Panc1 (cell line): ENCODE data around the gene UBASH3B. TPM values are rescaled to one million over a fixed set of nuclear protein-coding genes. Genes with fewer than 3 reads are reported as not detected.

Source experiments
- ATAC-seq: fragments of 200-7000 bp; cut with Tn5 transposase; 2 replicates; pipeline ENCODE4 v1.9.1; 2020; ENCODE audit warnings: mild to moderate bottlenecking, moderate library complexity
- BruUV-seq: library from RNA; stranded (reverse); fragments of 400-500 nt; replicated peaks from 2 replicates; lab custom pipeline; 2021; lab: Mats Ljungman, UMichigan
- CTCF ChIA-PET: fragments of 300-600 bp; sonication (Branson Sonifier 250); formaldehyde crosslinking; loops from one replicate; lab custom pipeline; 2022; ENCODE audit warnings: antibody characterized with exemption; lab: Charles Lee
- POLR2A ChIA-PET: fragments of 300-600 bp; sonication (Branson Sonifier 250); formaldehyde crosslinking; loops from one replicate; lab custom pipeline; 2022; ENCODE audit warnings: antibody characterized with exemption; lab: Charles Lee
- DNase-seq: peaks from one replicate; pipeline ENCODE4 v3.0.0-alpha.2; 2010; ENCODE audit warnings: low read depth, low spot score
- H3K27ac ChIP-seq: 2 replicates; pipeline ENCODE4 v1.5.1; 2011; ENCODE audit warnings: mild to moderate bottlenecking, low read length, inconsistent platforms
- H3K27me3 ChIP-seq: fragments of 200-500 bp; sonication (Bioruptor generic); 2 replicates; pipeline ENCODE4 v1.6.0; 2014; ENCODE audit warnings: low read length, inconsistent platforms; ENCODE audit not compliant: control insufficient read depth, insufficient read depth
- H3K36me3 ChIP-seq: fragments of 200-500 bp; sonication (Bioruptor generic); 2 replicates; pipeline ENCODE4 v1.5.1; 2014; ENCODE audit warnings: inconsistent platforms, mild to moderate bottlenecking, low read length, moderate library complexity; ENCODE audit not compliant: control insufficient read depth, insufficient read depth
- H3K4me1 ChIP-seq: 2 replicates; pipeline ENCODE4 v1.5.1; 2011; ENCODE audit warnings: inconsistent platforms, mild to moderate bottlenecking, low read length, moderate library complexity; ENCODE audit not compliant: control insufficient read depth, insufficient read depth
- H3K4me3 ChIP-seq, 2 experiments: 2 replicates each; pipeline ENCODE4 v1.5.1; 2011 to 2012; ENCODE audit warnings: low read depth in 2 of 2, low read length in 2 of 2, mild to moderate bottlenecking in 2 of 2, inconsistent platforms in 1 of 2, moderate library complexity in 1 of 2
- H3K9me3 ChIP-seq: fragments of 200-500 bp; sonication (Bioruptor generic); 2 replicates; pipeline ENCODE4 v1.5.1; 2014; ENCODE audit warnings: low read depth, mild to moderate bottlenecking, inconsistent platforms, low read length, moderate library complexity; ENCODE audit not compliant: control insufficient read depth, insufficient read depth
- CTCF ChIP-seq: fragments of 450-650 bp; IDR thresholded peaks from 2 replicates; pipeline ENCODE4 v1.5.1; 2017; ENCODE audit warnings: mild to moderate bottlenecking
- POLR2AphosphoS5 ChIP-seq: IDR thresholded peaks from 2 replicates; pipeline ENCODE4 v1.6.1; 2012; ENCODE audit warnings: mild to moderate bottlenecking, low read depth, low read length, moderate library complexity
- REST ChIP-seq, 2 experiments: IDR thresholded peaks; 2 replicates each; pipeline ENCODE4 v1.6.1; 2011 to 2012; ENCODE audit warnings: low read depth in 2 of 2, control low read depth in 1 of 2, low read length in 1 of 2, mild to moderate bottlenecking in 1 of 2, moderate library complexity in 1 of 2; ENCODE audit not compliant: insufficient read depth in 1 of 2
- SIN3A ChIP-seq: IDR thresholded peaks from 2 replicates; pipeline ENCODE4 v1.6.1; 2012; ENCODE audit warnings: low read depth, mild to moderate bottlenecking, low read length, moderate library complexity, borderline replicate concordance; ENCODE audit not compliant: insufficient read depth
- TCF7L2 ChIP-seq: IDR thresholded peaks from 2 replicates; pipeline ENCODE4 v1.6.1; 2011; ENCODE audit warnings: mild to moderate bottlenecking, low read depth, low read length, inconsistent platforms
- in situ Hi-C: cut with HindIII; loops from 2 replicates; pipeline ENCODE4 v1.10.0; 2016; ENCODE audit warnings: low sequenced_read_pairs, low pct_unique_long_range_greater_than_20kb
- intact Hi-C: fragments of 100-400 bp; cut with micrococcal nuclease; formaldehyde crosslinking; loops from one replicate; pipeline ENCODE4 v1.10.0; 2022; ENCODE audit not compliant: unreplicated experiment
- total RNA-seq: library from RNA; stranded (reverse); gene quantifications from one replicate; pipeline ENCODE4 v1.2.1, GENCODE V29; 2021; ENCODE audit not compliant: unreplicated experiment

The UBASH3B gene
- total RNA-seq, 1 experiment from 2014 or later, result 55.1 TPM

- Histone ChIP-seq H3K27me3 (no peaks in the 10 kb centered on the region), H3K36me3 (no peaks in the 10 kb centered on the region), H3K9me3 (no peaks in the 10 kb centered on the region), H3K4me3 (no peak overlapping the region), H3K27ac (no peak overlapping the region), H3K4me1 (no peaks in the 10 kb centered on the region)
- ChIA-PET POLR2A (no interaction called here), CTCF (no interaction called here)
- ATAC-seq (no peak), DNase-seq (no peak)
- no TSS peak for BruUV-seq
- no peak for TF ChIP-seq REST (IDR thresholded peaks at IDR 0.05; ENCODE audit: insufficient read depth in 1 of 2, low read depth in 2 of 2, low read length in 1 of 2)
- TF ChIP-seq CTCF, result no peak
- TF ChIP-seq POLR2AphosphoS5, result no peak
- no peak for TF ChIP-seq TCF7L2
- TF ChIP-seq SIN3A, result no peak
- in situ Hi-C loops (no loop called here), intact Hi-C loops (no loop called here)
These were observed 70.5 kb downstream of the UBASH3B start for GRCh38 chr11:122726028-122726427.

DNA sequence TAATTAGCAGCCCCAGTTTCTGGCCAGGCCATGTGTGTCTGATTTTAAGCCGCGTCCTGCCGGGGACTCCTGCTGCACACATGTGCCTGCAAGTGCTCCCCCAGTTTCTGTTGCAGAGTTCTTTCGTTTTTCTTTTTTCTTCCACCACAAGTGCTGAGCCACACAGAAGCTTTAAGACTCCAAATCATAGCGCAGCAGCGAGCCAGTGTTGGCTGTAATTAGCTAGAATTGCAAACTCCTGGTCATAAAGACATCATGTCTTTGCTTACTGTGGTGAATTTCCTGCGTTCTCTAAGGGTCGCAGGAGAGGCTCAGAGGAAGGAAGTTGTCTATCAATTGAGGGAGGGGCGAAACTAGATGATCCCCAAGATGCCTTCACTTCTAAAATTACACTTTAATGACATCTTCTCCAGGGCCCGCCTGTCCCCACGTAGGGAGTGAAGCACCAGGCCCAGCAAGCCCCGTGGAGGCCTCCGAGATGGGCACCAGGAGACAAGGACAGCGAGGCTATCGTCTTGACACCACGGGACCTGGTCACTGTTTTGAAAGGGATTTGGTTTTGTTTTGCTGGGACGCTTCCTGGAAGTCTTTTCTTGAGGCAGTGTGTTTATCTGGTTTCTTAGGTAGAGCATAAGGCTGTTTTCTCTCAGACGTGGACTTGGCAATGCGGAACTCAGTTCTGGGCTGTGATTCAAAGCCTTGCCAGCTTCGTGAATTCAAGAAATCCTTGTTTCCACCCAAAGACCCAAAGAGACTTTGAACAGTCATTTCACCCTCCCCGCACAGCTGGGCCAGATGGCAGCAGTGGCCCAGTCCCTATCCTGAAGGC lies 71.8 kb downstream of the UBASH3B start:
- no TSS peak for BruUV-seq
- ChIA-PET POLR2A (no interaction called here), CTCF (no interaction called here)
- no peak for TF ChIP-seq POLR2AphosphoS5
- TF ChIP-seq SIN3A, result no peak
- no peak for TF ChIP-seq TCF7L2
- no peak for TF ChIP-seq CTCF
- TF ChIP-seq REST (IDR thresholded peaks at IDR 0.05; ENCODE audit: insufficient read depth in 1 of 2, low read depth in 2 of 2, low read length in 1 of 2), result no peak
- Histone ChIP-seq H3K4me3 (no peak overlapping the region), H3K27me3 (no peaks in the 10 kb centered on the region), H3K36me3 (no peaks in the 10 kb centered on the region), H3K9me3 (no peaks in the 10 kb centered on the region), H3K27ac (no peak overlapping the region), H3K4me1 (peaks cover 4% of the 10 kb centered on the region; the same call in 1 of the 2 replicates)
- no peak for ATAC-seq
- DNase-seq, result no peak
- in situ Hi-C loops, result no loop called here
- intact Hi-C loops, result no loop called here
